Measurements from ENCODE around the gene TXNL4B. TPM values are rescaled to one million over a fixed set of nuclear protein-coding genes. Genes with fewer than 3 reads are reported as not detected.
A peak's percentile ranks its signal among the peaks of the same experiment; 100 is the strongest.

The TXNL4B gene
- total RNA-seq = 10 to 100 TPM; 22.0 to 24.1 TPM

- CTCF ChIA-PET = interaction anchor here (0.6 to 3.4 kb wide), 2 partner anchors 26 to 104 kb away, joined by 4 to 20 read pairs; no protein-coding TSS in a partner anchor
- peaks cover 27% of the 10 kb centered on the region for H3K36me3 Mint-ChIP-seq (ENCODE audit: low read depth)
- intact Hi-C loops (cut with micrococcal nuclease) = loop anchor here (1.0 to 10.0 kb wide), 12 partner anchors 85 to 1359 kb away; partner anchors contain the start of genes AP1G1, CMTR2, DHODH and IST1
Measured at GRCh38 chr16:72093448-72094265, at the start of gene TXNL4B, which contains the start of gene DHX38. TXNL4B (minus strand) TSS chr16:72093620; CDS start chr16:72090749, 2,871 bp downstream. DHX38 (plus strand) TSS chr16:72093847; CDS start chr16:72096158, 2,311 bp downstream.

GRCh38 chr16:72142476-72142875 lies 49.1 kb upstream of the TXNL4B start:
- H3K9me3 Mint-ChIP-seq = peaks cover 2% of the 10 kb centered on the region
- CTCF ChIA-PET = interaction anchor here (0.6 to 1.3 kb wide), 3 partner anchors 11 to 49 kb away, joined by 3 to 9 read pairs (median 5); no protein-coding TSS in a partner anchor
- no peaks in the 10 kb centered on the region for H3K4me1 Mint-ChIP-seq (ENCODE audit: low read depth)
- H3K36me3 Mint-ChIP-seq (ENCODE audit: low read depth) = no peaks in the 10 kb centered on the region
- H3K27me3 Mint-ChIP-seq (ENCODE audit: low read depth) = no peaks in the 10 kb centered on the region
- H3K27ac Mint-ChIP-seq = no peak overlapping the region
- intact Hi-C loops (cut with micrococcal nuclease) = no loop called here
- no peak for DNase-seq
- no peak overlapping the region for H3K4me3 Mint-ChIP-seq

More at GRCh38 chr16:72093448-72094265, at the start of gene TXNL4B, which contains the start of gene DHX38:
- Mint-ChIP-seq H3K4me3 (peak within 1 kb of the TSS; percentile 96), H3K9me3 (no peaks in the 10 kb centered on the region), H3K4me1 (ENCODE audit: low read depth) (peaks cover 35% of the 10 kb centered on the region), H3K27me3 (ENCODE audit: low read depth) (no peaks in the 10 kb centered on the region), H3K27ac (peak within 1 kb of the TSS; percentile 95)
- peak; percentile 96 for DNase-seq

- DNase-seq = no peak
- no peaks in the 10 kb centered on the region for H3K27me3 Mint-ChIP-seq (ENCODE audit: low read depth)
- H3K27ac Mint-ChIP-seq = no peak overlapping the region
- no peak overlapping the region for H3K4me3 Mint-ChIP-seq
- intact Hi-C loops (cut with micrococcal nuclease) = no loop called here
- CTCF ChIA-PET = no interaction called here
- no peaks in the 10 kb centered on the region for H3K9me3 Mint-ChIP-seq
- no peaks in the 10 kb centered on the region for H3K4me1 Mint-ChIP-seq (ENCODE audit: low read depth)
- H3K36me3 Mint-ChIP-seq (ENCODE audit: low read depth) = no peaks in the 10 kb centered on the region
Measured at GRCh38 chr16:72139908-72140307, 46.5 kb upstream of the TXNL4B start.

- H3K27me3 Mint-ChIP-seq (ENCODE audit: low read depth) = no peaks in the 10 kb centered on the region
- no peak overlapping the region for H3K4me3 Mint-ChIP-seq
- DNase-seq = no peak
- H3K27ac Mint-ChIP-seq = no peak overlapping the region
- H3K4me1 Mint-ChIP-seq (ENCODE audit: low read depth) = no peaks in the 10 kb centered on the region
- H3K9me3 Mint-ChIP-seq = no peaks in the 10 kb centered on the region
- intact Hi-C loops (cut with micrococcal nuclease) = no loop called here
- no peaks in the 10 kb centered on the region for H3K36me3 Mint-ChIP-seq (ENCODE audit: low read depth)
- CTCF ChIA-PET = no interaction called here
Measured at GRCh38 chr16:72138064-72138572, 44.7 kb upstream of the TXNL4B start.

GRCh38 chr16:72137380-72138063 lies 44.1 kb upstream of the TXNL4B start:
- H3K4me1 Mint-ChIP-seq (ENCODE audit: low read depth) = no peaks in the 10 kb centered on the region
- H3K27me3 Mint-ChIP-seq (ENCODE audit: low read depth) = no peaks in the 10 kb centered on the region
- CTCF ChIA-PET = no interaction called here
- H3K27ac Mint-ChIP-seq = no peak overlapping the region
- H3K9me3 Mint-ChIP-seq = no peaks in the 10 kb centered on the region
- H3K4me3 Mint-ChIP-seq = no peak overlapping the region
- DNase-seq = no peak
- intact Hi-C loops (cut with micrococcal nuclease) = no loop called here
- no peaks in the 10 kb centered on the region for H3K36me3 Mint-ChIP-seq (ENCODE audit: low read depth)

GRCh38 chr16:72134507-72134906 lies 41.1 kb upstream of the TXNL4B start:
- Mint-ChIP-seq H3K9me3 (no peaks in the 10 kb centered on the region), H3K27ac (no peak overlapping the region), H3K36me3 (ENCODE audit: low read depth) (no peaks in the 10 kb centered on the region), H3K4me1 (ENCODE audit: low read depth) (no peaks in the 10 kb centered on the region), H3K27me3 (ENCODE audit: low read depth) (no peaks in the 10 kb centered on the region), H3K4me3 (no peak overlapping the region)
- intact Hi-C loops (cut with micrococcal nuclease) = no loop called here
- CTCF ChIA-PET = interaction anchor here (0.7 to 1.0 kb wide), 2 partner anchors 10 to 570 kb away, joined by 3 read pairs; no protein-coding TSS in a partner anchor
- no peak for DNase-seq

- CTCF ChIA-PET = no interaction called here
- Mint-ChIP-seq H3K9me3 (no peaks in the 10 kb centered on the region), H3K4me1 (ENCODE audit: low read depth) (no peaks in the 10 kb centered on the region), H3K4me3 (no peak overlapping the region), H3K36me3 (ENCODE audit: low read depth) (no peaks in the 10 kb centered on the region), H3K27me3 (ENCODE audit: low read depth) (no peaks in the 10 kb centered on the region), H3K27ac (no peak overlapping the region)
- intact Hi-C loops (cut with micrococcal nuclease) = no loop called here
- DNase-seq = no peak
Measured at GRCh38 chr16:72132726-72133125, 39.3 kb upstream of the TXNL4B start.

- Mint-ChIP-seq H3K27ac (no peak overlapping the region), H3K27me3 (ENCODE audit: low read depth) (no peaks in the 10 kb centered on the region), H3K9me3 (no peaks in the 10 kb centered on the region), H3K4me1 (ENCODE audit: low read depth) (no peaks in the 10 kb centered on the region), H3K4me3 (no peak overlapping the region), H3K36me3 (ENCODE audit: low read depth) (no peaks in the 10 kb centered on the region)
- DNase-seq = no peak
- intact Hi-C loops (cut with micrococcal nuclease) = no loop called here
- CTCF ChIA-PET = interaction anchor here (1.2 to 1.5 kb wide), 2 partner anchors 123 to 336 kb away, joined by 3 read pairs; no protein-coding TSS in a partner anchor
Measured at GRCh38 chr16:72131036-72131435, 37.6 kb upstream of the TXNL4B start.

GRCh38 chr16:72129976-72130656 lies 36.7 kb upstream of the TXNL4B start:
- no peaks in the 10 kb centered on the region for H3K36me3 Mint-ChIP-seq (ENCODE audit: low read depth)
- H3K4me1 Mint-ChIP-seq (ENCODE audit: low read depth) = no peaks in the 10 kb centered on the region
- no peak for DNase-seq
- H3K27me3 Mint-ChIP-seq (ENCODE audit: low read depth) = no peaks in the 10 kb centered on the region
- intact Hi-C loops (cut with micrococcal nuclease) = loop anchor here (5.0 to 10.0 kb wide), 4 partner anchors 117 to 727 kb away; no protein-coding TSS in a partner anchor
- no peak overlapping the region for H3K27ac Mint-ChIP-seq
- CTCF ChIA-PET = interaction anchor here (0.9 to 1.2 kb wide), 2 partner anchors 109 to 124 kb away, joined by 3 to 6 read pairs; no protein-coding TSS in a partner anchor
- H3K4me3 Mint-ChIP-seq = no peak overlapping the region
- H3K9me3 Mint-ChIP-seq = no peaks in the 10 kb centered on the region

- no peaks in the 10 kb centered on the region for H3K27me3 Mint-ChIP-seq (ENCODE audit: low read depth)
- H3K9me3 Mint-ChIP-seq = no peaks in the 10 kb centered on the region
- no peak overlapping the region for H3K27ac Mint-ChIP-seq
- H3K4me3 Mint-ChIP-seq = no peak overlapping the region
- no peaks in the 10 kb centered on the region for H3K4me1 Mint-ChIP-seq (ENCODE audit: low read depth)
- CTCF ChIA-PET = interaction anchor here (0.9 to 1.0 kb wide), 2 partner anchors 11 to 338 kb away, joined by 3 read pairs; no protein-coding TSS in a partner anchor
- DNase-seq = no peak
- no peaks in the 10 kb centered on the region for H3K36me3 Mint-ChIP-seq (ENCODE audit: low read depth)
- intact Hi-C loops (cut with micrococcal nuclease) = loop anchor here (5.0 to 10.0 kb wide), 4 partner anchors 119 to 729 kb away; no protein-coding TSS in a partner anchor
Measured at GRCh38 chr16:72128701-72129100, 35.3 kb upstream of the TXNL4B start.

- Mint-ChIP-seq H3K27ac (no peak overlapping the region), H3K4me1 (ENCODE audit: low read depth) (no peaks in the 10 kb centered on the region), H3K36me3 (ENCODE audit: low read depth) (no peaks in the 10 kb centered on the region), H3K4me3 (no peak overlapping the region), H3K27me3 (ENCODE audit: low read depth) (no peaks in the 10 kb centered on the region), H3K9me3 (no peaks in the 10 kb centered on the region)
- no peak for DNase-seq
- intact Hi-C loops (cut with micrococcal nuclease) = loop anchor here (5.0 to 10.0 kb wide), 4 partner anchors 121 to 731 kb away; no protein-coding TSS in a partner anchor
- CTCF ChIA-PET = interaction anchor here (0.6 kb wide), 1 partner anchor 66 kb away, joined by 3 read pairs; no protein-coding TSS in a partner anchor
Measured at GRCh38 chr16:72126429-72126765, 33.0 kb upstream of the TXNL4B start.

Data from activated naive CD4-positive, alpha-beta T cell treated with anti-CD3 and anti-CD28 coated beads for 36 hours (primary cell).